Liver (tissue), 9 donors: ENCODE data around the gene JMJD1C. TPM values are rescaled to one million over a fixed set of nuclear protein-coding genes. Genes with fewer than 3 reads are reported as not detected.

ENCODE experiments used
- DNase-seq: peaks from one replicate; pipeline ENCODE4 v3.0.0-alpha.2; 2017; ENCODE audit warnings: low spot score
- H3K27ac ChIP-seq, 2 donors: one replicate each; pipeline ENCODE4 v1.7.0; 2013; ENCODE audit warnings: inconsistent platforms in 2 of 2, low read length in 2 of 2, control low read depth in 1 of 2, low read depth in 1 of 2, mild to moderate bottlenecking in 1 of 2
- H3K27me3 ChIP-seq, 4 donors: one replicate each; pipeline versions ENCODE4 v1.6.1 to v1.7.0; 2013; ENCODE audit warnings: low read length in 3 of 4, inconsistent platforms in 1 of 4, mild to moderate bottlenecking in 1 of 4, moderate library complexity in 1 of 4; ENCODE audit not compliant: control insufficient read depth in 4 of 4, insufficient read depth in 4 of 4
- H3K36me3 ChIP-seq, 4 donors: one replicate each; pipeline versions ENCODE4 v1.6.1 to v1.7.0; 2013; ENCODE audit warnings: low read length in 3 of 4, mild to moderate bottlenecking in 3 of 4, low read depth in 1 of 4, moderate library complexity in 1 of 4; ENCODE audit not compliant: control insufficient read depth in 4 of 4, insufficient read depth in 3 of 4
- H3K4me1 ChIP-seq, 4 donors: one replicate each; pipeline versions ENCODE4 v1.6.1 to v1.7.0; 2013; ENCODE audit warnings: low read length in 3 of 4, mild to moderate bottlenecking in 3 of 4, moderate library complexity in 1 of 4; ENCODE audit not compliant: control insufficient read depth in 4 of 4, insufficient read depth in 4 of 4
- H3K4me3 ChIP-seq, 3 donors: one replicate each; pipeline versions ENCODE4 v1.6.1 to v1.7.0; 2013; ENCODE audit warnings: low read length in 3 of 3, control low read depth in 1 of 3, low read depth in 1 of 3, mild to moderate bottlenecking in 1 of 3
- H3K9ac ChIP-seq, 2 donors: one replicate each; pipeline ENCODE4 v1.7.0; 2013; ENCODE audit warnings: low read length in 2 of 2, mild to moderate bottlenecking in 2 of 2, moderate library complexity in 2 of 2, control low read depth in 1 of 2, low read depth in 1 of 2
- H3K9me3 ChIP-seq, 4 donors: one replicate each; pipeline versions ENCODE4 v1.6.1 to v1.7.0; 2013; ENCODE audit warnings: low read length in 3 of 4; ENCODE audit not compliant: control insufficient read depth in 4 of 4
- ATF3 ChIP-seq: IDR thresholded peaks from 2 replicates; pipeline ENCODE4 v1.6.1; 2016; ENCODE audit warnings: antibody characterized with exemption
- CTCF ChIP-seq: fragments of 150-350 bp; IDR thresholded peaks from 2 replicates; pipeline ENCODE4 v1.5.1; 2017; ENCODE audit warnings: improper control_type of control experiment, low read depth, low read length; ENCODE audit not compliant: missing input control
- EGR1 ChIP-seq, 2 donors: IDR thresholded peaks; 2 replicates each; pipeline ENCODE4 v1.6.1; 2016 to 2018; ENCODE audit warnings: antibody characterized with exemption in 2 of 2, low read depth in 2 of 2
- FOXA1 ChIP-seq: IDR thresholded peaks from 2 replicates; pipeline ENCODE4 v1.6.1; 2016; ENCODE audit warnings: antibody characterized with exemption
- FOXA2 ChIP-seq: IDR thresholded peaks from 2 replicates; pipeline ENCODE4 v1.6.1; 2016; ENCODE audit warnings: antibody characterized with exemption
- GABPA ChIP-seq, 2 donors: IDR thresholded peaks in 1 of 2; conservative IDR thresholded peaks in 1 of 2; 2 replicates each; pipeline ENCODE4 v1.6.1; 2016; ENCODE audit warnings: antibody characterized with exemption in 2 of 2, mild to moderate bottlenecking in 1 of 2, moderate library complexity in 1 of 2
- HNF4A ChIP-seq, 2 donors: conservative IDR thresholded peaks; 2 replicates each; pipeline ENCODE4 v1.6.1; 2016; ENCODE audit warnings: antibody characterized with exemption in 2 of 2, mild to moderate bottlenecking in 2 of 2
- HNF4G ChIP-seq: IDR thresholded peaks from 2 replicates; pipeline ENCODE4 v1.6.1; 2016; ENCODE audit warnings: antibody characterized with exemption
- JUND ChIP-seq, 2 donors: IDR thresholded peaks; 2 replicates each; pipeline ENCODE4 v1.6.1; 2016; ENCODE audit warnings: antibody characterized with exemption in 2 of 2
- MAX ChIP-seq: IDR thresholded peaks from 2 replicates; pipeline ENCODE4 v1.6.1; 2016; ENCODE audit warnings: antibody characterized with exemption
- NR2F2 ChIP-seq: IDR thresholded peaks from 2 replicates; pipeline ENCODE4 v1.6.1; 2016; ENCODE audit warnings: antibody characterized with exemption
- RAD21 ChIP-seq, 2 donors: IDR thresholded peaks; 2 replicates each; pipeline ENCODE4 v1.6.1; 2016; ENCODE audit warnings: antibody characterized with exemption in 2 of 2, mild to moderate bottlenecking in 2 of 2
- REST ChIP-seq: IDR thresholded peaks from 2 replicates; pipeline ENCODE4 v1.6.1; 2016; ENCODE audit warnings: antibody characterized with exemption, mild to moderate bottlenecking
- RXRA ChIP-seq, 2 donors: IDR thresholded peaks; 2 replicates each; pipeline ENCODE4 v1.6.1; 2017 to 2018; ENCODE audit warnings: antibody characterized with exemption in 2 of 2, mild to moderate bottlenecking in 1 of 2
- SP1 ChIP-seq: IDR thresholded peaks from 2 replicates; pipeline ENCODE4 v1.6.1; 2018; ENCODE audit warnings: antibody characterized with exemption, mild to moderate bottlenecking
- TAF1 ChIP-seq: conservative IDR thresholded peaks from 2 replicates; pipeline ENCODE4 v1.6.1; 2016; ENCODE audit warnings: antibody characterized with exemption, mild to moderate bottlenecking
- YY1 ChIP-seq: IDR thresholded peaks from 2 replicates; pipeline ENCODE4 v1.6.1; 2016; ENCODE audit warnings: antibody characterized with exemption, mild to moderate bottlenecking
- ZBTB33 ChIP-seq: IDR thresholded peaks from 2 replicates; pipeline ENCODE4 v1.6.1; 2016; ENCODE audit warnings: antibody characterized with exemption
- WGBS: extraction: QIAGEN DNeasy Blood & Tissue Kit; methylation state at CpG from one replicate; pipeline ENCODE4 v1.1.7; 2013; 5-methylcytosine and 5-hydroxymethylcytosine counted together
- polyA plus RNA-seq, 2 donors: library from polyadenylated mRNA; stranded (reverse) in 1 of 2; unstranded in 1 of 2; fragments of 200-250 nt in 1 of 2; fragments of >200 nt in 1 of 2; fragmentation: Nextera tagmentation in 1 of 2; extraction: Ambion mirVana in 1 of 2; gene quantifications; one replicate each; pipeline versions ENCODE4 v1.2.1 to v1.2.3, GENCODE V29; 2013 to 2015
- total RNA-seq, 2 donors: library from RNA; depleted of rRNA; stranded (reverse); fragments of >200 nt; gene quantifications; one replicate each; pipeline ENCODE4 v1.2.3, GENCODE V29; 2014
- donor health status: healthy.
- donor health status: healthy.
- donor health status: healthy.
- donor health status: healthy.
- donor health status: healthy.

The JMJD1C gene
- total and polyA plus RNA-seq, 4 donors = 11.0 to 93.1 (median 56.0) TPM

- no peaks in the 10 kb centered on the region for H3K36me3 ChIP-seq
- no peaks in the 10 kb centered on the region for H3K9me3 ChIP-seq
- H3K27me3 ChIP-seq = no peaks in the 10 kb centered on the region
- WGBS = 60% methylated on average over 4 of the region's 4 CpGs
- H3K27ac ChIP-seq = peak overlapping the region in 1 of 2 donors; percentile 51
- H3K9ac ChIP-seq = no peak overlapping the region
- TF ChIP-seq GABPA (IDR thresholded peaks at IDR 0.05 in 1 of 2, conservative IDR thresholded peaks at IDR 0.05 in 1 of 2) (no peak), SP1 (no peak), NR2F2 (no peak)
- DNase-seq = no peak
- no peak overlapping the region for H3K4me3 ChIP-seq
- H3K4me1 ChIP-seq = peaks cover 0 to 11% (median 1%) of the 10 kb centered on the region in 4 donors
Observed at GRCh38 chr10:63391812-63392211, 74.0 kb downstream of the JMJD1C start.

- H3K4me3 ChIP-seq = no peak overlapping the region
- no peaks in the 10 kb centered on the region for H3K36me3 ChIP-seq
- TF ChIP-seq CTCF (no peak), JUND (IDR thresholded peaks at IDR 0.05) (no peak), TAF1 (no peak), RAD21 (IDR thresholded peaks at IDR 0.05) (no peak), FOXA2 (no peak), ATF3 (no peak), MAX (no peak), RXRA (IDR thresholded peaks at IDR 0.05) (no peak), HNF4A (conservative IDR thresholded peaks at IDR 0.05) (no peak), REST (no peak), SP1 (no peak), GABPA (IDR thresholded peaks at IDR 0.05 in 1 of 2, conservative IDR thresholded peaks at IDR 0.05 in 1 of 2) (no peak), FOXA1 (no peak), HNF4G (no peak), NR2F2 (no peak), EGR1 (IDR thresholded peaks at IDR 0.05; ENCODE audit: low read depth in 2 of 2) (no peak), YY1 (no peak), ZBTB33 (no peak)
- H3K27me3 ChIP-seq = no peaks in the 10 kb centered on the region
- DNase-seq = no peak
- peaks cover 0 to 11% (median 1%) of the 10 kb centered on the region in 4 donors for H3K4me1 ChIP-seq
- H3K9ac ChIP-seq = no peak overlapping the region
- WGBS = 98% methylated on average over 1 of the region's 1 CpG
- no peaks in the 10 kb centered on the region for H3K9me3 ChIP-seq
- H3K27ac ChIP-seq = no peak overlapping the region
Observed at GRCh38 chr10:63390521-63390920, 75.3 kb downstream of the JMJD1C start.
